HCT116 (cell line): Measurements from ENCODE around the gene RNF186. TPM values are rescaled to one million over a fixed set of nuclear protein-coding genes. Genes with fewer than 3 reads are reported as not detected.

Experiments used
- ATAC-seq: fragments of 200-7000 bp; cut with Tn5 transposase; 2 replicates; pipeline ENCODE4 v1.9.1; 2020; ENCODE audit warnings: mild to moderate bottlenecking, moderate library complexity
- BruUV-seq: library from RNA; stranded (reverse); fragments of 400-500 nt; replicated peaks from 2 replicates; lab custom pipeline; 2021; lab: Mats Ljungman, UMichigan
- CTCF ChIA-PET: fragments of 300-600 bp; sonication (Branson Sonifier 250); formaldehyde crosslinking; loops from one replicate; lab custom pipeline; 2021; ENCODE audit warnings: antibody characterized with exemption; lab: Charles Lee
- POLR2A ChIA-PET: fragments of 300-600, 350-600 bp; sonication (Branson Sonifier 250); formaldehyde crosslinking; loops from one replicate; lab custom pipeline; 2021; ENCODE audit warnings: antibody characterized with exemption; lab: Charles Lee
- RAD21 ChIA-PET, 2 experiments: fragments of 300-600 bp; sonication (Branson Sonifier 250); formaldehyde crosslinking; loops; one replicate each; lab custom pipeline; 2023; ENCODE audit warnings: low total read pairs in 2 of 2; ENCODE audit not compliant: uncharacterized antibody in 2 of 2, unreplicated experiment in 2 of 2, low non-redundant PET in 1 of 2; lab: Charles Lee
- DNase-seq: peaks from one replicate; pipeline ENCODE4 v3.0.0-alpha.2; 2010; ENCODE audit warnings: low read depth, low spot score
- H2AFZ ChIP-seq: fragments of 200-600 bp; shearing (Covaris generic), sonication (generic); 2 replicates; pipeline ENCODE4 v1.6.1; 2017; ENCODE audit warnings: low read depth, mixed run types, mixed read lengths, antibody characterized with exemption, low read length; ENCODE audit not compliant: poor library complexity, severe bottlenecking
- H3K27ac ChIP-seq: 2 replicates; pipeline ENCODE4 v1.5.1; 2012; ENCODE audit warnings: low read depth, low read length
- H3K27me3 ChIP-seq: fragments of 200-600 bp; sonication (generic); 2 replicates; pipeline ENCODE4 v1.6.1; 2016; ENCODE audit warnings: mixed run types, low read length, mixed read lengths; ENCODE audit not compliant: insufficient read depth
- H3K36me3 ChIP-seq, 2 experiments: fragments of 200-500 bp in 1 of 2; fragments of 200-600 bp in 1 of 2; sonication (Bioruptor generic) in 1 of 2; sonication (generic) in 1 of 2; 2 replicates each; pipeline versions ENCODE4 v1.5.1 to v1.6.1; 2014 to 2016; ENCODE audit warnings: low read length in 2 of 2, inconsistent platforms in 1 of 2, mixed read lengths in 1 of 2, mixed run types in 1 of 2; ENCODE audit not compliant: insufficient read depth in 2 of 2, control insufficient read depth in 1 of 2
- H3K4me1 ChIP-seq, 2 experiments: fragments of 200-600 bp in 1 of 2; sonication (generic) in 1 of 2; 2 replicates each; pipeline versions ENCODE4 v1.5.1 to v1.6.1; 2012 to 2017; ENCODE audit warnings: low read length in 2 of 2, inconsistent platforms in 1 of 2, mild to moderate bottlenecking in 1 of 2, mixed read lengths in 1 of 2, mixed run types in 1 of 2, moderate library complexity in 1 of 2; ENCODE audit not compliant: insufficient read depth in 2 of 2, control insufficient read depth in 1 of 2
- H3K4me2 ChIP-seq: fragments of 200-600 bp; sonication (generic); 2 replicates; pipeline ENCODE4 v1.6.1; 2017; ENCODE audit warnings: mixed run types, low read length, mixed read lengths
- H3K4me3 ChIP-seq, 2 experiments: fragments of 200-600 bp in 1 of 2; sonication (generic) in 1 of 2; replicated peaks in 1 of 2; 2 replicates each; pipeline ENCODE4 v1.5.1; 2011 to 2016; ENCODE audit warnings: low read length in 2 of 2, control low read depth in 1 of 2, low read depth in 1 of 2, mild to moderate bottlenecking in 1 of 2, mixed read lengths in 1 of 2, mixed run types in 1 of 2
- H3K79me2 ChIP-seq: fragments of 200-600 bp; sonication (generic); 2 replicates; pipeline ENCODE4 v1.6.1; 2017; ENCODE audit warnings: mild to moderate bottlenecking, mixed run types, low read length, moderate library complexity, mixed read lengths; ENCODE audit not compliant: insufficient read depth
- H3K9ac ChIP-seq: fragments of 200-600 bp; sonication (generic); 2 replicates; pipeline ENCODE4 v1.6.1; 2016; ENCODE audit warnings: low read length, mixed read lengths
- H3K9me2 ChIP-seq: fragments of 200-600 bp; sonication (generic), shearing (Covaris generic); 2 replicates; pipeline ENCODE4 v1.6.1; 2017; ENCODE audit warnings: mixed run types, mild to moderate bottlenecking, moderate library complexity; ENCODE audit not compliant: insufficient read depth
- H3K9me3 ChIP-seq, 2 experiments: fragments of 200-500 bp in 1 of 2; fragments of 200-600 bp in 1 of 2; sonication (Bioruptor generic) in 1 of 2; sonication (generic) in 1 of 2; 2 replicates each; pipeline ENCODE4 v1.6.1; 2014 to 2017; ENCODE audit warnings: low read length in 2 of 2, mixed read lengths in 2 of 2, inconsistent platforms in 1 of 2, low read depth in 1 of 2, mild to moderate bottlenecking in 1 of 2, mixed run types in 1 of 2, moderate library complexity in 1 of 2; ENCODE audit not compliant: control insufficient read depth in 1 of 2, insufficient read depth in 1 of 2
- H4K20me1 ChIP-seq: fragments of 200-600 bp; sonication (generic), shearing (Covaris generic); 2 replicates; pipeline ENCODE4 v1.6.1; 2017; ENCODE audit warnings: mixed run types, mild to moderate bottlenecking, moderate library complexity; ENCODE audit not compliant: insufficient read depth
- CEBPB ChIP-seq: IDR thresholded peaks from 2 replicates; pipeline ENCODE4 v1.6.1; 2012; ENCODE audit warnings: low read depth
- CTCF ChIP-seq, 3 experiments: fragments of 200-600 bp in 1 of 3; sonication (generic) in 1 of 3; IDR thresholded peaks in 2 of 3; conservative IDR thresholded peaks in 1 of 3; 2 replicates each; pipeline ENCODE4 v1.5.1; 2012 to 2017; ENCODE audit warnings: low read depth in 2 of 3, low read length in 2 of 3, antibody characterized with exemption in 1 of 3, borderline replicate concordance in 1 of 3, control low read depth in 1 of 3, mild to moderate bottlenecking in 1 of 3, mixed read lengths in 1 of 3, mixed run types in 1 of 3, moderate library complexity in 1 of 3; ENCODE audit not compliant: insufficient read depth in 1 of 3
- ELF1 ChIP-seq: IDR thresholded peaks from 2 replicates; pipeline ENCODE4 v1.6.1; 2012; ENCODE audit warnings: low read depth, borderline replicate concordance
- EZH2 ChIP-seq: fragments of 200-600 bp; sonication (generic); IDR thresholded peaks from 2 replicates; pipeline ENCODE4 v1.6.1; 2017; ENCODE audit warnings: antibody characterized with exemption, mixed run types
- EZH2phosphoT487 ChIP-seq: fragments of 200-600 bp; IDR thresholded peaks from 2 replicates; pipeline ENCODE4 v1.6.1; 2018; ENCODE audit warnings: antibody characterized with exemption, borderline replicate concordance
- FOSL1 ChIP-seq: IDR thresholded peaks from 2 replicates; pipeline ENCODE4 v1.6.1; 2012; ENCODE audit warnings: low read depth
- POLR2A ChIP-seq: IDR thresholded peaks from 2 replicates; pipeline ENCODE4 v1.7.0; 2011; ENCODE audit warnings: borderline replicate concordance; ENCODE audit not compliant: insufficient read depth, insufficient read length; ENCODE audit errors: extremely low read depth
- SIN3A ChIP-seq: IDR thresholded peaks from 2 replicates; pipeline ENCODE4 v1.6.1; 2012; ENCODE audit warnings: low read depth
- SP1 ChIP-seq: IDR thresholded peaks from 2 replicates; pipeline ENCODE4 v1.6.1; 2012; ENCODE audit warnings: low read depth
- SRF ChIP-seq: IDR thresholded peaks from 2 replicates; pipeline ENCODE4 v1.6.1; 2012; ENCODE audit warnings: low read depth
- TCF7L2 ChIP-seq: IDR thresholded peaks from 2 replicates; pipeline ENCODE4 v1.7.0; 2011; ENCODE audit warnings: borderline replicate concordance, inconsistent platforms; ENCODE audit not compliant: insufficient read depth, insufficient read length; ENCODE audit errors: extremely low read depth
- YY1 ChIP-seq: IDR thresholded peaks from 2 replicates; pipeline ENCODE4 v1.6.1; 2011; ENCODE audit warnings: low read length, low read depth, moderate library complexity, mild to moderate bottlenecking; ENCODE audit not compliant: insufficient replicate concordance; ENCODE audit errors: extremely low read depth
- ZFX ChIP-seq: fragments of 450-650 bp; IDR thresholded peaks from 2 replicates; pipeline ENCODE4 v1.6.1; 2017
- ZNF274 ChIP-seq: fragments of 200-500 bp; sonication (Bioruptor generic); IDR thresholded peaks from 2 replicates; pipeline ENCODE4 v1.6.1; 2014; ENCODE audit warnings: mild to moderate bottlenecking, low read depth, low read length, inconsistent platforms
- intact Hi-C: fragments of 100-400 bp; cut with micrococcal nuclease; formaldehyde crosslinking; loops from 2 replicates; pipeline ENCODE4 v1.10.0; 2022
- total RNA-seq: library from RNA; stranded (reverse); gene quantifications from one replicate; pipeline ENCODE4 v1.2.1, GENCODE V29; 2021; ENCODE audit not compliant: unreplicated experiment
- TF ChIP-seq, protein P1 (sequence below): IDR thresholded peaks from 2 replicates; pipeline ENCODE4 v1.6.1; 2012

RNF186 gene
- total RNA-seq, 1 experiment from 2014 or later, result not detected

DNA sequence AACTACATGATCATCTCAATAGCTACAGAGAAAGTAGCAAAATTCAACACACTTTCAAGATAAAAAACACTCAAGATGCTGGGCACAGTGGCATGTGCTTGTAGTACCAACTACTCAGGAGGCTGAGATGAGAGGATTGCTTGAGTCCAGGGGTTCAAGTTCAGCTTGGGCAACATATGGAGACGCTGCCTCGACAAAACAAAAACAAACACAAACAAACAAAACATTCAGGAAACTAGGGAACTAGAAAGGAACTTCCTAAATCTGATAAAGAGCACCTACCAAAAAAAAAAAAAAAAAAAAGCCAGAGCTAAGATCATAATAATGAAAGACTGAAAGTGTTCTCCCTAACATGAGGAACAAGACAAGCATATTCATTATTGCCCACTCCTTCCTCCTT lies 22.8 kb upstream of the RNF186 start:
- Histone ChIP-seq H3K27ac (no peak overlapping the region), H3K4me1 (peaks cover 0 to 3% of the 10 kb centered on the region in 2 experiments; a peak in 1 of 4 replicates), H3K36me3 (no peaks in the 10 kb centered on the region), H3K9ac (no peak overlapping the region), H4K20me1 (no peaks in the 10 kb centered on the region), H3K9me2 (no peaks in the 10 kb centered on the region), H3K4me3 (no peak overlapping the region), H3K79me2 (no peaks in the 10 kb centered on the region), H3K4me2 (no peak overlapping the region), H3K9me3 (no peaks in the 10 kb centered on the region), H3K27me3 (no peaks in the 10 kb centered on the region), H2AFZ (no peak overlapping the region)
- BruUV-seq, result no TSS peak
- ChIA-PET POLR2A (no interaction called here), CTCF (no interaction called here), RAD21 (no interaction called here)
- intact Hi-C loops, result no loop called here
- ATAC-seq (no peak), DNase-seq (no peak)
- TF ChIP-seq SRF, result no peak
- TF ChIP-seq ELF1, result no peak
- no peak for TF ChIP-seq ZFX

- no peaks in the 10 kb centered on the region for H3K27me3 ChIP-seq
- H3K9me2 ChIP-seq, result no peaks in the 10 kb centered on the region
- H3K9ac ChIP-seq, result no peak overlapping the region
- H3K27ac ChIP-seq, result no peak overlapping the region
- no peak for DNase-seq
- TF ChIP-seq CEBPB (no peak), SIN3A (no peak), EZH2 (no peak), EZH2phosphoT487 (no peak), TCF7L2 (no peak), ZNF274 (no peak), FOSL1 (no peak), SP1 (no peak), CTCF (IDR thresholded peaks at IDR 0.05 in 2 of 3, conservative IDR thresholded peaks at IDR 0.05 in 1 of 3; ENCODE audit: borderline replicate concordance in 1 of 3, insufficient read depth in 1 of 3, low read depth in 2 of 3, low read length in 2 of 3) (no peak), ZFX (no peak), POLR2A (no peak), ELF1 (no peak), YY1 (no peak)
- TF ChIP-seq, protein P1, sequence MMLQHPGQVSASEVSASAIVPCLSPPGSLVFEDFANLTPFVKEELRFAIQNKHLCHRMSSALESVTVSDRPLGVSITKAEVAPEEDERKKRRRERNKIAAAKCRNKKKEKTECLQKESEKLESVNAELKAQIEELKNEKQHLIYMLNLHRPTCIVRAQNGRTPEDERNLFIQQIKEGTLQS, result no peak
- no peaks in the 10 kb centered on the region for H3K9me3 ChIP-seq
- ChIA-PET RAD21 (no interaction called here), CTCF (no interaction called here), POLR2A (no interaction called here)
- H3K79me2 ChIP-seq, result no peaks in the 10 kb centered on the region
- H4K20me1 ChIP-seq, result no peaks in the 10 kb centered on the region
- H2AFZ ChIP-seq, result no peak overlapping the region
- H3K36me3 ChIP-seq, result no peaks in the 10 kb centered on the region
- peaks cover 0 to 3% of the 10 kb centered on the region in 2 experiments; a peak in 1 of 4 replicates for H3K4me1 ChIP-seq
- intact Hi-C loops, result no loop called here
- ATAC-seq, result no peak
- H3K4me2 ChIP-seq, result no peak overlapping the region
- H3K4me3 ChIP-seq, result no peak overlapping the region
- no TSS peak for BruUV-seq
Observed at GRCh38 chr1:19835578-19835977, 20.5 kb upstream of the RNF186 start.
